Fibroblast of lung (primary cell): ENCODE results near the gene STK10. TPM values are rescaled to one million over a fixed set of nuclear protein-coding genes. Genes with fewer than 3 reads are reported as not detected.

ENCODE experiments used
- DNase-seq, 2 donors: peaks; one replicate each; pipeline versions ENCODE4 v3.0.0 to v3.0.0-alpha.2; 2010; ENCODE audit warnings: low read depth in 2 of 2
- H2AFZ ChIP-seq: 2 replicates; pipeline ENCODE4 v1.5.1; 2012; ENCODE audit warnings: low read length, control low read depth, inconsistent platforms
- H3K27ac ChIP-seq: 2 replicates; pipeline ENCODE4 v1.5.1; 2011; ENCODE audit warnings: low read length, control low read depth; ENCODE audit not compliant: insufficient read depth
- H3K27me3 ChIP-seq: 2 replicates; pipeline ENCODE4 v1.5.1; 2011; ENCODE audit warnings: mild to moderate bottlenecking, low read length; ENCODE audit not compliant: control insufficient read depth, insufficient read depth
- H3K36me3 ChIP-seq: 2 replicates; pipeline ENCODE4 v1.5.1; 2011; ENCODE audit warnings: low read length; ENCODE audit not compliant: control insufficient read depth, insufficient read depth
- H3K4me1 ChIP-seq: 2 replicates; pipeline ENCODE4 v1.5.1; 2011; ENCODE audit warnings: low read length; ENCODE audit not compliant: control insufficient read depth, insufficient read depth; ENCODE audit errors: extremely low read depth
- H3K4me2 ChIP-seq: 2 replicates; pipeline ENCODE4 v1.5.1; 2011; ENCODE audit warnings: low read length, control low read depth; ENCODE audit not compliant: insufficient read depth; ENCODE audit errors: extremely low read depth
- H3K4me3 ChIP-seq, 4 experiments: fragments of 200-600 bp in 1 of 4; sonication (generic) in 1 of 4; replicated peaks in 1 of 4; 2 replicates each; pipeline ENCODE4 v1.5.1; 2011 to 2016; ENCODE audit warnings: low read length in 4 of 4, low read depth in 3 of 4, mild to moderate bottlenecking in 3 of 4, control low read depth in 2 of 4, inconsistent platforms in 1 of 4, mixed read lengths in 1 of 4; ENCODE audit not compliant: insufficient read depth in 1 of 4; ENCODE audit errors: control extremely low read depth in 1 of 4
- H3K79me2 ChIP-seq: 2 replicates; pipeline ENCODE4 v1.5.1; 2012; ENCODE audit warnings: mild to moderate bottlenecking, low read length, inconsistent platforms; ENCODE audit not compliant: control insufficient read depth, insufficient read depth
- H3K9ac ChIP-seq: 2 replicates; pipeline ENCODE4 v1.5.1; 2011; ENCODE audit warnings: mild to moderate bottlenecking, low read length, control low read depth; ENCODE audit not compliant: insufficient read depth
- H3K9me3 ChIP-seq: 2 replicates; pipeline ENCODE4 v1.5.1; 2012; ENCODE audit warnings: low read depth, low read length; ENCODE audit not compliant: control insufficient read depth, insufficient read depth
- H4K20me1 ChIP-seq: 2 replicates; pipeline ENCODE4 v1.5.1; 2011; ENCODE audit warnings: low read length; ENCODE audit not compliant: control insufficient read depth, insufficient read depth; ENCODE audit errors: extremely low read depth
- CTCF ChIP-seq, 2 donors: IDR thresholded peaks in 1 of 2; conservative IDR thresholded peaks in 1 of 2; 1 replicate in 1 of 2; 2 replicates in 1 of 2; pipeline ENCODE4 v1.5.1; 2011 to 2012; ENCODE audit warnings: low read length in 2 of 2, control low read depth in 1 of 2, inconsistent platforms in 1 of 2, low read depth in 1 of 2, mild to moderate bottlenecking in 1 of 2
- EZH2 ChIP-seq: IDR thresholded peaks from 2 replicates; pipeline ENCODE4 v1.5.1; 2012; ENCODE audit warnings: low read length, control low read depth, mild to moderate bottlenecking; ENCODE audit errors: missing control alignments
- polyA plus RNA-seq, 2 donors: library from polyadenylated mRNA; depleted of rRNA in 1 of 2; stranded (reverse) in 1 of 2; unstranded in 1 of 2; fragments of >200 nt; gene quantifications; 2 replicates each; pipeline ENCODE4 v1.2.1, GENCODE V29; 2011 to 2012; ENCODE audit warnings: missing spikeins in 1 of 2
- total RNA-seq: library from RNA; depleted of rRNA; stranded (reverse); fragments of >200 nt; gene quantifications from 2 replicates; pipeline ENCODE4 v1.2.1, GENCODE V29; 2014

Gene STK10
- total and polyA plus RNA-seq, 2 donors (not counting 1 experiment from before 2014, with no cell fraction given), result 8.9 to 16.0 TPM

GRCh38 chr5:172177176-172177575 is 10.8 kb downstream of the STK10 start:
- Histone ChIP-seq H3K9me3 (no peaks in the 10 kb centered on the region), H3K79me2 (peaks cover 19% of the 10 kb centered on the region), H4K20me1 (no peaks in the 10 kb centered on the region), H3K36me3 (no peaks in the 10 kb centered on the region), H3K4me1 (no peaks in the 10 kb centered on the region), H3K4me2 (no peak overlapping the region), H3K9ac (no peak overlapping the region), H3K4me3 (no peak overlapping the region), H2AFZ (no peak overlapping the region), H3K27me3 (no peaks in the 10 kb centered on the region), H3K27ac (no peak overlapping the region)
- no peak for TF ChIP-seq CTCF (conservative IDR thresholded peaks at IDR 0.05 in 1 of 2, IDR thresholded peaks at IDR 0.05 in 1 of 2; ENCODE audit: low read depth in 1 of 2, low read length in 2 of 2)
- TF ChIP-seq EZH2, result no peak
- no peak for DNase-seq

- Histone ChIP-seq H3K4me3 (no peak overlapping the region), H3K27me3 (no peaks in the 10 kb centered on the region), H2AFZ (no peak overlapping the region), H3K36me3 (no peaks in the 10 kb centered on the region), H3K9me3 (no peaks in the 10 kb centered on the region), H3K79me2 (peaks cover 14% of the 10 kb centered on the region), H3K27ac (no peak overlapping the region), H3K4me2 (no peak overlapping the region), H4K20me1 (no peaks in the 10 kb centered on the region), H3K4me1 (no peaks in the 10 kb centered on the region), H3K9ac (no peak overlapping the region)
- TF ChIP-seq EZH2 (no peak), CTCF (conservative IDR thresholded peaks at IDR 0.05 in 1 of 2, IDR thresholded peaks at IDR 0.05 in 1 of 2; ENCODE audit: low read depth in 1 of 2, low read length in 2 of 2) (no peak)
- no peak for DNase-seq
Measured at GRCh38 chr5:172175263-172175719, 12.7 kb downstream of the STK10 start.

- H3K9ac ChIP-seq, result no peak overlapping the region
- peaks cover 7% of the 10 kb centered on the region for H3K79me2 ChIP-seq
- no peaks in the 10 kb centered on the region for H3K9me3 ChIP-seq
- TF ChIP-seq EZH2 (no peak), CTCF (conservative IDR thresholded peaks at IDR 0.05 in 1 of 2, IDR thresholded peaks at IDR 0.05 in 1 of 2; ENCODE audit: low read depth in 1 of 2, low read length in 2 of 2) (no peak)
- H3K4me2 ChIP-seq, result no peak overlapping the region
- H3K4me3 ChIP-seq, result no peak overlapping the region
- no peaks in the 10 kb centered on the region for H3K36me3 ChIP-seq
- H2AFZ ChIP-seq, result no peak overlapping the region
- peak; percentile 68 to 93 for DNase-seq
- no peaks in the 10 kb centered on the region for H3K4me1 ChIP-seq
- no peak overlapping the region for H3K27ac ChIP-seq
- no peaks in the 10 kb centered on the region for H4K20me1 ChIP-seq
- no peaks in the 10 kb centered on the region for H3K27me3 ChIP-seq
Measured at GRCh38 chr5:172173564-172174153, 14.4 kb downstream of the STK10 start.
